GM21529 (cell line): Measurements from ENCODE around the gene MAGEA9B.
"Not testable (repeated sequence)": the region's sequence is repeated elsewhere in the genome, so short reads cannot be mapped to it uniquely, and the experiment has no call there.

ENCODE experiments used
- ATAC-seq: cut with Tn5 transposase; IDR thresholded peaks from one replicate; pipeline ENCODE4 v1.9.1; 2021; ENCODE audit not compliant: unreplicated experiment

MAGEA9B gene

GRCh38 chrX:149571770-149572169 lies 15.5 kb downstream of the MAGEA9B start:
- ATAC-seq, result no peak

- ATAC-seq, result no peak
Observed at GRCh38 chrX:149570668-149571067, 16.6 kb downstream of the MAGEA9B start.

DNA sequence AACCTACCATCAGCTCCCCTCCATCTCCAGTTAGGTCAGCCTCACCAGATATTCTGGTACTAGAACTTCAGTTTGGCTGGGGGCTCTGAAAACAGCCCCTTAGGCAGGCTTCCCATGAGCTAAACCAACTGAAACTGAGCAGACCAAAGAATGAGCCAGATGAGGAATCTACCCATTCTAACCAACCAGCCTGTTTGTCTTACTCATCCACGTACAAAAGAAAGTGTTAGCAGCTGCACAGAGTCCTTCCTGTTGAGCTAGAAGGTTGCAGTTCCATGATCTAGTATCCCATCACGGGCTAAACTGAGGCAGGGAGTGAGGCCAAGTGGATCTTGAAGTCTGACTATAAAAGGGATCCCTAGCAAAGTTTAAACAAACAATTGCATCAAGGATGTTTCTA lies 17.5 kb downstream of the MAGEA9B start:
- no peak for ATAC-seq

GRCh38 chrX:149568701-149569296 lies 18.5 kb downstream of the MAGEA9B start:
- no peak for ATAC-seq

DNA sequence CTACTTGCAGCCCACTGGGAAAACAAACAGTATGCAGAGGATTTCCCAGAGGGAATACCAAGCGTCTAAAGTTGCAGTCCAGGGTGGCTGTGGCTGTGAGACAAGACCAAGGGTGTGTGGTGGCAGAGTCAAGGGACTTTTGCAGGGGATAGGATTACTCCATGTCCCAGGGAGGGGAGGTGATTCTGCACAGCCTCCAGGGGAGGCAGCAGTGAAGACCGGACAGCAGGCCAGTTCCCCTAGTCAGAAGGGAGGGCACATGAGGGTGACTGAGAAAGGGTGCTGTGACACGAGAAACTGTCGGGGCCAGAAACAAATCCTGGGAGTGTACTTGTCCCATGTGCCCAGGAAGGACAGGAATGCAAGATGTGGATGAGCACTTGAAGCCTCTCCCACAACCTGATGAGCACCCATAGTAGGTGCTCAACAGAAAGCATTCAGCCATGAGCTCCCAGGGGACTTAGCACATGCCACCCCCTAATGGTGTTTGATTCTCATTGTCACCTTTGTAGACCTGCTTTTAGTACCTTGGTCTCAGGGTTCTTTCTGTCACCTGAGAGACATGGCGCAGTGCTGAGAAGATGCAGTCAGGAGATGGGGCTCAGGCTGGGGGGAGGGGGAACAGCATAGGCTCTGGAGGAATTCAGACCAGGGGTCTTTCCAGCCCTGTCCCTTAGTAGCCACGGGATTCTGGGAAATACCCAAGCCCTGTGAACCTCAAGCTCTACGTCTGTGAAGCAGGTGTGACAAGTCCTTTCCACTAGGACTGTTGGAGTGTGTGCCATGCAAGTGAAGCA lies 19.4 kb downstream of the MAGEA9B start:
- no peak for ATAC-seq

- ATAC-seq, result no peak
Observed at GRCh38 chrX:149563359-149563758, 23.9 kb downstream of the MAGEA9B start.

DNA sequence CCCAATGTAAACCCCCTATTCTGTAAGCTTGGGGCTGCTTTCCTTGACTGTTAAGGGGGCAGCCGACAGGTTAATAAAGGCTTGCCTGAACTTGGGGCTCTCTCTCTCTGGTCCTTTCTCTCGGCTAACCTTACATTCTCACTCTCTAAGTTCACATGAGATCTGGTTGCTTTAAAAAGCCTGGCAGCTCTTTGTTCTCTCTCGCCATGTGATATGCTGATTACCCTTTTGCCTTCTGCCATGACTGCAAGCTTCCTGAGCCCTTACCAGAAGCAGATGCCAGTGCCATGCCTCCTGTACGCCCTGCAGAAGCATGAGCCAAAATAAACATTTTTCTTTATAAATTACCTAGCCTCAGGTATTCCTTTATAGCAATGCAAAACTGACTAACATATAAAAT lies 32.0 kb downstream of the MAGEA9B start:
- not testable (repeated sequence) for ATAC-seq

GRCh38 chrX:149551939-149552248 lies 35.4 kb downstream of the MAGEA9B start:
- ATAC-seq, result not testable (repeated sequence)

DNA sequence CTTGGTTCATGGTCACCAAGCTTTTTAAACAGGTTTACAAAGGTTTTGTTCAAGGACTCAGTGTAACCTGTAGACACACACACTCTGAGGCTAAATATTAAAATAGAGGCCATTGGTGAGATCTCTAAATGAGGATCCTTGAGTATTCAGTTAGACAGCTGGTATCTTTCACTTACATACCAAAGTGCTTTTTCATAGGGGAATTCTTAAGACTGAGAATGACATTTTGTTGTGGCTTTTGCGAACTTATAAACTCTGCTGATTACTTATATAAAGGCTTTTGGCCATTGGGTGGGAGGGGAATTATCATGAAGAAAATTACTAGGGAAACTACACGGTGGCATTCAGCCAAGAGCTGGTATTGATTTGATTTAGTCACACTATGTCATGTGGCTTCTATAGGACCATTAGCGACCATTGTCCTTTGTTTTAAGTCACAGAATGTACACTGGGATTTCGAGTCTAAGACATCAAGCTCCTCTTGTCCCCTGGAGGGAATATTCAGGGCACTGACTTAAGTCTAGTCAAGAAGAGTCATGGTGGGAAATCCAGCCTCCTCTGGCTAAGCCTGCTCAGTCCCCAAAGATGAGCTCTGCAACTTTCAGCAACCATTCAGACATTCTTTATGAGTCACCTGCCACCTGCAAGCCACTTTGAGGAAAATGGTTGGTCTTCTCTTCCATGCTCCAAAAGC lies 35.9 kb downstream of the MAGEA9B start:
- ATAC-seq, result peak; percentile 47

DNA sequence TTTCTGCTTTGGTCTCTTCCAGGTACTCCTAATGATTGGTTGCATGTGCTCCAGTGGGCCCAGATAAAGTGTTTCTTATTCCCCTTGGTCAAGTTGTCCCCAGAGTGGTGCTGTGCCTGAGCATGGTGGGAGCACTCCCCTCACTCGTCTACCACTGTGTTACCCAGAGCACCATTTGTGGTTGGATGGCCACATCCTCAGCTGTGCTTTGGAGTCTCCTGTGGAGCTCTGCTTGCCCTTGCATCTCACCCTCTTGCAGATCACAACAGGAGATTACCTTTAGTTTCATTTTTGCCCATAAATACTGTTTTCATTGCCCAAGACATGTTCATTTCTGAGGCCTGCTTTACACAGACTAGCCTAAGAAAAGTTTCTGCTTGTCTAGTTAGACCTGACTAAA lies 36.8 kb downstream of the MAGEA9B start:
- ATAC-seq, result not testable (repeated sequence)

DNA sequence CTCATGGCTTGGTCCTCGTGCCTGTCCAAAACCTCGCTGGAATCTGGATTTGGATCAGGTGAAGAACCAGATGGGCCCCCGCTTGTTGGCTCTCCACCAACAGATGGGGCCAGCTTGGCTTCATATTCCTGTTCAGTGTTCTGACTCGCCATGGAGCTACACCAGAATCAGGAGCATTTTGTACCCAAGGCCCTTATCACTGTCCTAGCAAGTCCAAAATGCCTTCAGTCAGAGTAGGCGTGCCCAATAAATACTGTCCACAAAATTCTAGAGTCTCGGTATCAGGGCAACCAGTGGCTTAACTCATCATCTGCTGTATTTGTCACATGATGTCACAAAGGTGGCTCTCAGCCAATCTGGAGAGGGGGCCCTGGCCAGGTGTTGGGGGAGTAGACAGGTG lies 37.6 kb downstream of the MAGEA9B start, which contains the start of gene HSFX3:
Gene HSFX3 (minus strand): TSS at position 224 of the 400 bp plus-strand sequence. CDS start 72 bp downstream, at position 152.
- not testable (repeated sequence) for ATAC-seq

DNA sequence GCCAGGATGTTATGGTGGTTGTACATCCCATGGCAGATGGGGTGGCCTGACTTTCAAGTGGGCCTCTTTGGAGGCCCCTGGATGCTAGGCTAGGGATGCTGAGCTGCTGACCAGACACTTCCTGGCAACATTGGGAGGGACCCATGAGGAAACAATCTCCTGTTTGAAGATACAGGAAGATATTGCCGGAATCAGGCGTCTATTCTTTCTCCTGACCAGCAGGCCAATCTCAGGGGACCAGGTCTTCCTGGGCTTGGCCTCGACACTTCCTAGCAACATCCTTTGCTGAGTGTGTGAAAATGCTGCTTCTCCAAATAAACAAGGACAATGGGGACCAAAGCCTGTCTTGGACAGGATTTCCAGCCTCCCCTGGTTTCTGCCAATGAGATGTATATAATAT lies 39.5 kb downstream of the MAGEA9B start:
- not testable (repeated sequence) for ATAC-seq

DNA sequence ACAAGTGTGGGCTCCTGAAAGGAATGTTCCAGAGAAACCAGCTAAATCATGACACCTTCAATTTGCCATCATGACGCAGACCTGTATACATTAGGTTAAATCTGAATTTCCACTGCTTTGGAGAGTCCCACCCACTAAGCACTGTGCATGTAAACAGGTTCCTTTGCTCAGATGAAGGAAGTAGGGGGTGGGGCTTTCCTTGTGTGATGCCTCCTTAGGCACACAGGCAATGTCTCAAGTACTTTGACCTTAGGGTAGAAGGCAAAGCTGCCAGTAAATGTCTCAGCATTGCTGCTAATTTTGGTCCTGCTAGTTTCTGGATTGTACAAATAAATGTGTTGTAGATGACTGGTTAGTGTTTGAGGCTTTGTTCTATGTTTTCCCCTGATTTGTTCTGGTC lies 40.3 kb downstream of the MAGEA9B start:
- ATAC-seq, result not testable (repeated sequence)

DNA sequence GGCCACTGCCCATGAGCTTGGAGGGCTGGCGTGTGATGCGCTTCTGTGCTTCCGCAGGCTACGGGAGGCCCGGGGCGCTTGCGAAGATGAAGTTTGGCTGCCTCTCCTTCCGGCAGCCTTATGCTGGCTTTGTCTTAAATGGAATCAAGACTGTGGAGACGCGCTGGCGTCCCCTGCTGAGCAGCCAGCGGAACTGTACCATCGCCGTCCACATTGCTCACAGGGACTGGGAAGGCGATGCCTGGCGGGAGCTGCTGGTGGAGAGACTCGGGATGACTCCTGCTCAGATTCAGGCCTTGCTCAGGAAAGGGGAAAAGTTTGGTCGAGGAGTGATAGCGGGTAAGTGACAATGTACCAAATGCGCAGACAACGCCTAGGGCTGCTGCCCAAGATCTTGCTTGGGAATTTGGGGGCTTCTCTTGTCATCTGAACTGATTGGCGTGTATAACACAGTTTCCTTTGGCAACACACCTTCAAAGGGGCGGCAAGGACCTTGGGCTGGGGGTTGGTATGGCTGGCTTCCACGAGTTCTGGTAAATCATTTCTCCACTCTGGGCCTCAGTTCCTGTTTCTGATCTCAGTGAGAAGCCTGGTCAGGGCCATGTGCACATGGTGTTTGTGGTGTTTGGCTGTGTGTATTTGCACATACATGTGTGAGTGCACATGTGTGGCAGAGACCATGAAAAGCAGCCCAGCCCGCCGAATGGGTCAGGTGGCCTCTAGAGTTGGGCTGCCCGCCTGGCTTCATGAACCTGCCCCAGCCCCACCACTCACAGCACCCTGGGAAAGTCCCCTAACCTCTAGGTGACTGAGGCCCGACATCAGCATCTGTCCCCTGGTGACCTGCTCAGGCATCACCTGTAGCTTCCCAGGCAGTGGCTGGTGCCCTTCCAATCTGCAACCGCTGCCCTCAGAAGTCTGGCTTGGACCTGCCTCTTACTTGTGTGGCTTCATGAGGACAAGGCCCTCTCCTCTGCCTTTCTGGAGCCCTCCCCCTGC lies 41.4 kb downstream of the MAGEA9B start:
- ATAC-seq, result not testable (repeated sequence)

- no peak for ATAC-seq
Observed at GRCh38 chrX:149541521-149542047, 45.7 kb downstream of the MAGEA9B start.

DNA sequence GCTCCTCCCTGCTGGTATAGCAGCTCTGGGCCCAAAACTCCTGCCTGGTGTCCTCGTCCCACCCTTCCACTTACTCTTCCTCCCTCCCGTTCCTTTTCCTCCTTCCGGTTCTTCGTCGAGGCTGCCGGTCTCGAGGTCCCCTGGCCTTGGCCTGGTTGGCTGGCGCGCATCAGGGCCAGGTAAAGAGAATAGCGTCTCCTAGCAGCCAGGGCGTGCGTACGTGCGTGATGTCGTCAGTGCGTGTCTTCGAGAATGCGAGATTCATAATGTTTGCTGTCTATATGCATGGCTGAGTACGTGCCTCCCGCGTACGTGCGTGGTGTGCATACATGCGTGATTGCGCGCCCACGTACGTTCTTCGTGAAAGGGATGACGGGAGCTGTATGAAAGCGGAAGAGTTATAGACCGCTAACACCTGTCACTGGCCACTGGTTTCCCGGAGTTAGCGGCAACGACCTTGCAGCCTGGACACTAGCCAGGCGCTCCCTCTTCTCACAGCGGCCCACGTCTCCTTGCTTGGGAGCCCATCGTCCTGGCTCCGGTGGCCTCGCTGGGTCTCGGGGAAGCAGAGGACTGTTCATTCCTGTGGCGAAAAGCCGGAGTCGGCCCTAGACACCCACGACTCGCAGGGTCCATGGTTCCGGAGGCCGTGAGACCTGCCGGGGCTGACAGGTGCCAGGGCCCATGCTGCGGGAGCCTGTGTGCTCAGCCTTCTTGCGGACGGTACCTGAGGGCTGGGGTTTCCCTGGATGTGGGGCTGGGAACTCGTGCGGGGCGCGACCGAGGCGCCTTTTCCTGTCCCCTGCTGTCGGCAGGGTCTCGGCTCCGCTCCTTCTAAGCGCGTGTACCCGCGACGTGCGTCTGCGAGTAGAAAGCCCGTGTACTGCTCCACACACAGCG lies 46.4 kb downstream of the MAGEA9B start, which contains the start of gene EOLA1:
Gene EOLA1 (plus strand): TSS at position 392 of the 900 bp plus-strand sequence. CDS start 4,619 bp downstream, outside the sequence.
- ATAC-seq, result peak; percentile 74

GRCh38 chrX:149540131-149540620 lies 47.1 kb downstream of the MAGEA9B start:
- peak; percentile 4 for ATAC-seq

DNA sequence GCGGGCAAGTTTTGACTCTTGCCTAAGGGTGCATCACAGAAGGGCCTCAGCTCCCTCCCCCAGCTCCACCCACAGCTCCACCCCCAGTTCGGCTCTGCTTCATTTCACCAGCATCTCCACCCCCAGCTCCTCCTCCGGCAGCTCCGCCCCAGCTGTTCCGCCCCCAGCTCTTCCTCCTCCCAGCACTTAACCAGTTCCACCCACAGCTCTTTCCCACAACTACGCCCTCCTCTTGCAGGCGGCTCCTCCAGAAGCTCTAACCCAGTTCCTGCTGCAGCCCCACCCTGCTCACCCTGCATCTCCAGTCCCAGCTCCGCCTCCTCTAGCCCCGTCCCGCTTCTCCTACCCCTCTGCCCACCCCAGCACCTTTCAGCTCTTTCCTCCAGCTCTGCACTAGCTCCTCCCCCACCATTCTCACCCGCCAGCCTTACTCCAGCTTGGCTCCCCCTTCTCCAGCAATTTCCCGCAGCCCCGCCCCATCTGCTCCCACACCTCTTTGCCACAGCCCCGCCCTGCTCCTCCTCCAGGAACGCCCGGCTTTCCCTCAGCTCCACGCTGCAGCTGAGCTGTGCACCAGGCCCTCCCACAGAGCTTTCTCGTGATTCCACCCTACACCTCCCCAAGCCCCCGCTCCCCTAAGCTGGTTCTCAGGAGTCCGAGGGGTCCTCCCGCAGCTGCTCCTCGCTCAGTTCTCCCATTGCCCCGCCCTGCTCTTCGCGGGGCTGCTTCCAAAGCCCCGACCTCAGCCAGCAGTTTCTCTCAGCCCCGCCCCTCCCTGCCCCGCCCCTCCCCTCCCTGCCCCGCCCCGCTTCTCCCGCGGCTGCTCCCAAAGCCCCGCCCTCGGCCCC lies 47.8 kb downstream of the MAGEA9B start:
- peak; percentile 54 for ATAC-seq
